Activated T-cell treated with anti-CD3 and anti-CD28 coated beads for 4 hours (primary cell): ENCODE data around the gene CEND1.

ENCODE experiments used
- DNase-seq: peaks from one replicate; pipeline ENCODE4 v3.0.0-alpha.2; 2020

CEND1 gene

GRCh38 chr11:777288-778255, 12.3 kb downstream of the CEND1 start, which contains the start of gene GATD1:
GATD1 (minus strand) TSS chr11:777487; CDS start chr11:777462, 25 bp downstream.
- DNase-seq: peak; percentile 88

- no peak for DNase-seq
Measured at GRCh38 chr11:776561-777287, 13.2 kb downstream of the CEND1 start.

- DNase-seq: no peak
Measured at GRCh38 chr11:776263-776560, 13.7 kb downstream of the CEND1 start.

- no peak for DNase-seq
Measured at GRCh38 chr11:774873-775592, 14.9 kb downstream of the CEND1 start.

- DNase-seq: no peak
Measured at GRCh38 chr11:773830-774229, 16.1 kb downstream of the CEND1 start.

GRCh38 chr11:773425-773824, 16.5 kb downstream of the CEND1 start:
- no peak for DNase-seq

GRCh38 chr11:772429-773390, 17.2 kb downstream of the CEND1 start:
- no peak for DNase-seq

- DNase-seq: no peak
Measured at GRCh38 chr11:771617-772204, 18.2 kb downstream of the CEND1 start.

- no peak for DNase-seq
Measured at GRCh38 chr11:770642-771616, 19.0 kb downstream of the CEND1 start.

GRCh38 chr11:769887-770641, 19.8 kb downstream of the CEND1 start:
- no peak for DNase-seq

- no peak for DNase-seq
Measured at GRCh38 chr11:767238-767637, 22.7 kb downstream of the CEND1 start.

- no peak for DNase-seq
Measured at GRCh38 chr11:766936-767210, 23.0 kb downstream of the CEND1 start.

- DNase-seq: no peak
Measured at GRCh38 chr11:766106-766935, 23.6 kb downstream of the CEND1 start.

- DNase-seq: no peak
Measured at GRCh38 chr11:765802-766091, 24.1 kb downstream of the CEND1 start.

- DNase-seq: peak; percentile 48
Measured at GRCh38 chr11:765025-765801, 24.7 kb downstream of the CEND1 start.

GRCh38 chr11:764322-765024, 25.4 kb downstream of the CEND1 start:
- no peak for DNase-seq

- DNase-seq: no peak
Measured at GRCh38 chr11:763549-764321, 26.2 kb downstream of the CEND1 start.
